HG03354 (cell line): ENCODE results near the gene HAPSTR1.

Source experiments
- ATAC-seq: cut with Tn5 transposase; IDR thresholded peaks from one replicate; pipeline ENCODE4 v1.9.1; 2021; ENCODE audit warnings: mild to moderate bottlenecking; ENCODE audit not compliant: unreplicated experiment, poor library complexity, severe bottlenecking

Gene HAPSTR1

DNA sequence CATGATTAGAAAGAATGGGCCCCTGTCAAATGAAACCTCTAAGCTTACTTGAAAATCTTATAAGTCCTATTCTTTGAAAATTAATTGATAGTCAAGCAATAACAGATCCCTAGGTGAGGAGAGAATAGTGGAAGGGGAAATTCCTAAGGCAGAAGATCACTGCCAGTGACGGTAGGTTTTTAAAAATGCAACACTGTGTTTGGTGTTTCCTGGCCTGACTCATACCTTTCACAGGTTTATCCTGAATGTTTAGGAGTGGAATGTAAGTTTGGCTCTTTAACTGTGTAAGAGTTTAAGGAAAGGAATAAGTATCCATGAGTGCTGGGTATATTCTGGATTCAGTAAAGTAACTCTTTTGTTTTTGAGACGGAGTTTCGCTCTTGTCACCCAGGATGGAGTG is 23.8 kb downstream of the HAPSTR1 start:
- no peak for ATAC-seq

DNA sequence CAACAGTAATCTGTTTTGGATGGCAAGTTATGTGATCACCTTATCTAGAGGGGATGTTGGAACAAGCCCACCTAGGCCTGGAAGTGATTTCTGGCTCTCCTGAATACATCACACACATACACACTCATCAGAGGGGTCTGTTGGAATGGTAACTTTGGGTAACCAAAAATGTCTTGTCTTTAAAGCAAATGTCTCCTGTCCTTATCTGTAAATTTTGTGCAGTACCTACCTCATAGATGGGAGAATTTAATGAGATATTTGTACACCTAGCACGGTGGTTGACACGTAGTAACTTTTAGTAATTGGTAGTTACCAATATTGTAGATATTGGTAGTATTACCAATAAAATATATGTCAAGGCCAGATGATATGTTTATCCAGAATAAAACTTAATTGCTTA is 24.7 kb downstream of the HAPSTR1 start:
- ATAC-seq, result no peak

DNA sequence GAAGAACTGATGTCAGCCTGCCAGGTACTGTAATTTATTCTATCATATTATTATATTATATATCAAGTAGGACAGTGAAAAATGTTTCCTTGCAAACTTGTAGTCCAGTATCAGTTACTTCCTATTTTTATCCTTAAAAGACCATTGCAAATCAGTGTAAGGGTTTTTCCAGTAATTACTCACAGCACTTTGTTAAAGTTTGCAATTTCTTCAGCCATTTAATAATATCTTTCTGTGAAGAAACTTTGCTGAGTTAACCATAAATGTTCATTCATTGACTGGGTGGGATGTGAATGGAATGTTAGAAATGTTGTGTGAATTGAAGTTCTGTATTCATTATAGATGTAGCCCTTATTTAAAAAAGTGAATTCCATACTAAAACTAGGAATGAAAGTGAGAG is 26.7 kb downstream of the HAPSTR1 start:
- ATAC-seq, result no peak

DNA sequence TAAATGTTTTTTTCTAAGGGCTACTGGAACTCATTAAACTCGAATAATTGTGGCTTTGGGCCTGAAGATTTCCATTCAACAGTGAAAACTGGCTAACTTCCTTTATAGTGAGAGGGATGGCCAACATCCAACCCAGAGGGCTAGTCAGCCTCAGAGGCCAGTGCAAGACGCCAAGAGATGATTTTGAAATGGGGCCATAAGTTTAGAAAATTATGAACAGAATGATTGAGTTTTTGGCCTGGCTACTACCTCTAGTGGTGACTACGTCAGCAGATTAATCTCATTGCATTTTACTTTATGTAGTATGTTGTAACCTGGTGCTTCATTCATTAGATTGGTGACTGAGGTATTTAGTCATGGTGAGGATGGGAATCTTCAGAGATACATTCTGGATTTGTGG is 28.4 kb downstream of the HAPSTR1 start:
- ATAC-seq, result no peak

DNA sequence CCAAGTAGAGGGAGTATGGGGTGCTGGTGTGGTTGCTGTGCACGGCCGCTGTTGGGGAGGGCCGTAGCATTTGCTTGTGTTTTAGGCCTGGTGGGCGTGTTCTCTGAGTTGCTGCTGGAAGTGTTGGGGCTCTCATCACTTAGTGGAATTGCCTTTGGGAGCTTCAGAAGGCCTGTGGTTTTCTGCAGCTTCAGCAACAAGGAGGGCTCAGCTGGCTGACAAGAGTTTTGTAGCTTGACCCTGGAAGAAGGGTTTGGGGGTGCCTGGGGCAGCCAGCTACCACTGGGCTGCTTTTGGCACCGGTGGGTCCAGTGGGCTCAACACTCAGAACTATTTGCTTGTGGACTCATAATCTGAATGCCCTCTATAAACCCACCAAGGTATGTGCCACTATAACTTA is 30.9 kb downstream of the HAPSTR1 start:
- no peak for ATAC-seq

DNA sequence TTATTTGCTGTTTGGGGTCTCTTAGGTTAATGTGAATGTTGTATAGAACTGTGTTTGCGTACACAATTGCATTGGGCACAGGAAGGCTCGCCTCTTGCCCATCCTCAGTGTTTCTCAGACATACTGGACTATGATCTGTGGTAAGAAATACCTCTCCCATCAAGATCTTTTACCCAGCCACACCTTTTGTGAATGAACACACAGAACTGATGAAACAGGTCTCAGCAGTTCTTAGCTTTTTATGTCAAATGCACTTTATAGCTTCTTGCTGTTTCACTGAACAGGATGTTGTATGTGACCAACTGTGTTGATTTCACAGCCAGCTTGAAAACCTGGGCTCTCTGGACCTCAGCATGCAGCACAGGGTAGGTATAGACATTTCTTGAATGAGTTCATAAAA is 31.5 kb downstream of the HAPSTR1 start:
- ATAC-seq, result no peak

DNA sequence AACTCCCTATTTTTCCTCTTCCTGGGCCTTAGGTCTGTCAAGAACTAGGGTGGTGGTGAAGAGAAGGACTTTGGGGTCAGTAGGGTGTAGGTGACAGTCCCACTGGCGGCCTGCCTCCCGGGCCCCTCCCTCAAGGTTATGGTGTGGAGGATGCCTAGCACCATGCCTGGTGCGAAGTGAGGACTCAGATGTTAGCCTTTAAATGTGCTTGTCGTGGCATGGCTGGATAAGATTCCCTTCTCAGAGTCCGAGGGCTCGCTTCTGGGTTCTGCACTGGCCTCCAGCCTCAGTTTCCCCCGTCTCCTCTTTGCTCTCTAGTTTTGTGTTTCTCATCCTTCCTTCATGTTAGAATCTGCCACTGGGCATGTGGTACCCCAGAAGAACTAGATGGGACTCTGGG is 32.0 kb downstream of the HAPSTR1 start:
- no peak for ATAC-seq

DNA sequence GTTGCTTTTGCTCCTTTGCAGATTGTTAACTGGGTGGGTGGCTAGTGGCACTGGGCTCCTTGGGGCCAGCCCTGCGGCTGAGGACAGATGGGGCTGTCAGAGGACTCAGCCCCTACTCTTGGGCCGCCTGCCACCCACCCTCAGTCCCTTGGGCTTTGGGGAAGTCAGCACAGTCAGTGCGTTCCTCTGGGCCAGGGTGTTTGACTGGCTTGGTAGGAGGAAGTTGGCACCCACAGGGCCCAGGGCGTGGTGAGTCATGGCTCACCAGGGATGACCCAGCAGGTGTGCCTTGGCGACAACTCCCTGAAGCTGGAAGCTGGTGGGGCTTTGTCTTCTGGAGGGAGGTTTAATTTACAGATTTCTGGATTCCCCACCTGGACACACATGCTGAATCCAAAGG is 32.4 kb downstream of the HAPSTR1 start:
- ATAC-seq, result no peak

DNA sequence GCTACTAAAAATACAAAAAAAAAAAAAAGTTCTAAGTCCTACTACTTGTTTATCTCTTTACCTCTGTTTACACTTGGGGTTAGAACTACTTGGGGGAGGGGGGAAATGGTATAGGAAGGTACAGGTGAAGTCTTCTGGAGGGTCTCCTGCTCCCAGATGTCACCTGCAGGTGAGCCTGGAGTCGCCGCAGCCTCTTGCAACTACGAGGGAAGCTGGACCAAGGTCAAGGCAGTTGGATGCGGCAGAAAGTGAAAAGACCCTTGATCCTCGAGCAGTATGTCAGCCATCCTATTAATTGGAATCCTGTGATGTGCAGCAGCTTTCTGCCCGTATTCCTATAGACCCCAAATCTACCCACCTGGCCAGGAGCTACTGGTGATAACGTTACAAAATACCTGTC is 33.0 kb downstream of the HAPSTR1 start:
- ATAC-seq, result no peak

DNA sequence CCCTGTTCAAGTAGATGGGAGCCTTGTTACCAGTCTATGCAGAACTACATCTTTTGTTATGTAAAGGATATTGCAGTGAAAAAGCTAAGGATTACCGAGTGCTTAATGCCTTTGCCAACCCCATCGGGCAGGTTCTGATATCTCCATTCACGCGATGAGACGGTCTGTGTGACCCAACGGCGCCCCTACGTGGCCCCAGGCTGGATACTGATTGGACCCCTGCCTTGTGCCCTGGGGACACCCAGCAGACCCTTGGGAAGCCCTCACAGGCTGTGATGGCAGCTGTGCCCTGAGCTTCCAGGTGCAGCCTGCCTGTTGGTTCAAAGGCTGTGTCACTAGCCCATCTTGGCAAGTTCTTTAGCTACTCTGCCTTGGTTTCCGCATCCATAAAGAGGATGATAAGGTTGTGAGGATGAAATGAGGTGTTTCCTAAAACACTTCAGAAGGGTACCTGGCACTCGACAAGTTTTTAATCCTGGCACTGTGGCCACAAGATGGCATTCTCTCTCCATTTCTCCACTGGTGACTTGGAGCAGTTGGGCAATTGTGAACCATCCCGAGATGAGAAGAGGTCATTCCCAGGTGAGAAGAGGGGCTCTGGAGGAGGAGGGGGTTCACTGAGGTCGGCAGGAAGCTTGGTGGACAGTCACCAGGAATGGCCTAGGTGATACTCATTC is 33.6 kb downstream of the HAPSTR1 start:
- no peak for ATAC-seq

DNA sequence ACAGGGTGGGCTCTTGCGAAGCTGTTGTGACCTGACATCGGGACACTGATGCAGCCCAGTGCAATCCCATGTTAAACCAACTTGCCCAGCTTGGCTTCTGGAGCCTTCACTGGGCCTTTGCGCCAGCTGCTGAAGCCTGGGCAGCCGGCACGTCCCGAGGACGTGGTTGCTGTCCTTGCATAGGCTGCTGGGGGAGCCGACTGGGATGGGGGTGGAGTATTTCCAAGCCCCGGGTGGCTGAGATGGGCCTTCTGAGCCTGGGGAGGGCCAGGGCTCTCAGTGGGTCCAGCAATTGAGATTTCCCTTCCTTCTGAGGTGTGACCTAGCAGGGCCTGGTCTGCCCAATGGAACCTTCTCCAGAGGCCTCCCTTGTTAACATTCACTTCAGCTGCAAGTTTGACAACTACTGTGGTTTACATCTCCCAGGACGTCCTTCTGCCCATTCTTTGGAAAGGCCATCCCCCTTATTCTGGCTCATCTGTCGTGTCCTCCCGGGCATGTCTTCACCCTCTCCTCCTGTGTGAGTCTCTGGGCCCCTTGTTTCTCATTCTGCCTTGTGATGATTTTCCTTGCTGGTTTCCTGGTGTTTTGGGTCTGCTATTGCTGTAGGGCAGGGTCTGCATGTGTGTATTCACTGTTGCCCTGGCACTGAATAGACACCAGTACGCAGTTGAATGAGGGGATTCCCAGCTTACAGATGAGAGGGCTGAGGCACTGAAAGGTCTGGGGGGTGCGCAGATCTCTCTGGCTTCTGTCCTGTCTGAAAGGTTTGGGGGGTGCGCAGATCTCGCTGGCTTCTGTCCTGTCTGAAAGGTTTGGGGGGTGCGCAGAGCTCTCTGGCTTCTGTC is 34.4 kb downstream of the HAPSTR1 start:
- no peak for ATAC-seq

DNA sequence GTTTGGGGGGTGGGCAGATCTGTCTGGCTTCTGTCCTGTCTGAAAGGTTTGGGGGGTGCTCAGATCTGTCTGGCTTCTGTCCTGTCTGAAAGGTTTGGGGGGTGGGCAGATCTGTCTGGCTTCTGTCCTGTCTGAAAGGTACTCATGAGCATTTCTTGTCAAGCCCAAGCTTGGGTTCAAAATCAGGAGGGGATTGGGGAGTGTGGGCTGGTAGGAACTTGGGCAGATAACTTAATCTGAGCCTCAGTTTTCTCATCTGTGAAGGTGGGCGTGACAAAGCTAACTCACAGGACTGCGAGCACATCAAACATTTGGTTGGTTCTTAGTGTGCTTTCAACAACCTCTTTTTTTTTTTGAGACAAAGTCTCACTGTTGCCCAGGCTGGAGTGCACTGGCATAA is 35.2 kb downstream of the HAPSTR1 start:
- ATAC-seq, result no peak

DNA sequence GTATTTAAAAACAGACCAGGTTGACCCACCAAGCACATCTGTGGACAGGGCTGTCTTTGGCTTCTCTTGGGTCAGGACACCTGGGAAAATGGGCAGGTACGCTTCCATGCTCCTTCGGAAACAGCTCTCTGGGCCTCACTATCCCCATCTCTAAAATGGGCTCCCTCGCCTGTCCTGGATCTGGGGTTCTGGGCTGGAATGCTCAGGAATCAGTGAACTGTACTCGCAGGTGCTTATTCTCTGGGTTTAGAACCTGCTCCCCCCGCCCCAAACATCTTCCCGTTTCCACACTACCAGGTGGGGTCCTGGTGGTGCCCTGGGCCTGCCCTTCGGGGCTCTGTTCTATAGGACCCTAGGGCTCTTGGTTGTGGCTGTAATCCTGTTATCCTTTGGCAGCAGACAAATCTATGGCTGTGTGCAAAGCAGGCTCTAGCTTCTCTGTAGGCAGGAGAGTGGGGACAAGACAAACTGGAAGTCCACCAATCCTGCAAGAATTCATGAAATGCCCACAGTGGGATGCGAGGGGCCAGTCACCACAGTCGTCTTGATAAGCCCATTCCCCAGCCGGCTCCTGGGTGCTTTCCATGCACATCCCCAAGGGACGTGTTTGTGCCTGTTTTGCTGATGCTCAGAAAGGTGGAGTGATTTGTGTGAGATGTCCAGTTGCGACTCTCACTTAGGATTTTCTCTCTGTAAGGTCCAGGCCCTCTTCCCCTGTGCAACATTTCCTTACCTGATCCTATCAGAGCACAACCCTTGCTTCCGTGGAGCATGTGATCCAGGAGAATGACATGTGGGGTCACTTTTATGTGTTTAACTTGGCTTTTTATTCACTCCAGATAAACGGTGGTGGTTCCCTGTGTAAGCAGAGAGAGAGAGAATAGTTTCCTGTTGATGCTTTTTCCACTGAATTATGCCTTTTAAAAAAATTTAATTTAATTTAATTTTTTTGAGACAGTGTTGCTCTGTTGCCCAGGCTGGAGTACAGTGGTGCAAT is 37.2 kb downstream of the HAPSTR1 start:
- ATAC-seq, result no peak

DNA sequence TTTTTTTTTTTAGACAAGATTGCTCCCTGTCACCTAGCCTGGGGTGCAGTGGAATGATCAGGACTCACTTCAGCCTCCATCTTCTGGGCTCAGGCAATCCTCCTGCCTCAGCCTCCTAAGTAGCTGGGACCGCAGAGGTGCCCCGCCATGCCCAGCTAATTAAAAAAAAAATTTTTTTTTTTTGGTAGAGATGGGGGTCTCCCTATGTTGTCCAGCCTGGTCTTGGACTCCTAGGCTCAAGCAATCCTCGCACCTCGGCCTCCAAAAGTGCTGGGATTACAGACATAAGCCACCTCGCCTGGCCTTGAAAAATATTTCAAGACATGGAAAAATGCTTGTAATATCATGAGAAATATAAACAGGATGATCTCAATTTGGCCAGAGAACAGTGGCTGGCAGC is 42.9 kb downstream of the HAPSTR1 start:
- no peak for ATAC-seq

DNA sequence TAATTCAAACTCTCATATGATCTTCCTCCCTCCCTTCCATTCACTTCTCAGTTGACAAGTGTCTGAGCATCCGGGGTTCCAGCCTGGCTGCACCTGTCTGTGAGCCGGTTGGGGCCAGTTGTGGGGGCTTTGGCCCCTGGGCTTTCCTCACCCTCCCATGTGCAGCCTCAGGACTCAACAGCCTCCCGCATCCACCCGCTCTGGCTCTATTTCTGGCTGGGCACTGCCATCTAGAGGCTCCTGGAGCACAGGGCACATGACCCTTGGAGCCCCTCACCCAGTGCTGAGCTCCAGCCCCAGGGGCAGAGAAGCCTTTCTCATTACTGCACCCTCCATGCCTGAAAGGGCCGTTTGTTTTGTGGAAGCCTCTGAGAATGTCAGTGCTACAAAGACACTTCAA is 43.3 kb downstream of the HAPSTR1 start:
- peak; percentile 65 for ATAC-seq

DNA sequence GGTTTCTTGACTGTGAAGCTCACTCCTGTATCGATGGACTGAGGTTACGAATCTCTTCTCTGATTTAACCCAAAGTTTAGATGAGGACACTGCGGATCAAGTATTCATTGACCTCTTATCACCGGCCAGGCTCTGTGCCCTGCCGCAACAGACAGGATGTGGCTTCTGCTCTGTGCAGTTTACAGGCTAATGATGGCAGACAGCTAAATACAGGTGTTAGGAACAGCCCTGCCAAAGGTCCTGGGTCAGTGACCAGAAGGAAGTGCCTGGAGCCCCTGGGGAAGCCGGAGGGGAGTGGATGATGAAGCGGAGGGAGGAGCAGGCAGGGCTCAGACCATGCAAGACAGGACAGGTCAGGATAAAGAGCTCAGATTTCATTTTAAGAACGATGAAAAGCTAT is 44.4 kb downstream of the HAPSTR1 start:
- peak; percentile 68 for ATAC-seq

DNA sequence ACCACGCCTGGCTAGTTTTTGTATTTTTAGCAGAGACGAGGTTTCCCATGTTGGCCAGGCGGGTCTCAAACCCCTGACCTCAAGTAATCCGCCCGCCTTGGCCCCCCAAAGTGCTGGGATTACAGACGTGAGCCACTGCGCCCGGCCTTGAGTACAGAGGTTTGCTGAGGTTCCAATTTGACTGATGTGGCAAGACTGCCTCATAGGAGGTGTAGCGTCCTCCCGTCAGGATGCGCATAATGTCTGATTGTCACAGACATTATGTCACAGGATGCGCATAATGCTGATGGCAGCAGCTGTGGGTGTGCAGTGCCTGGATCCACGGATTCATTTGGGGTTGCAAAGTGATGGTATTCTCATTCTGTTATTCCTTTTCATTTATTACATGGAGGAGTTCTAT is 45.2 kb downstream of the HAPSTR1 start:
- no peak for ATAC-seq

DNA sequence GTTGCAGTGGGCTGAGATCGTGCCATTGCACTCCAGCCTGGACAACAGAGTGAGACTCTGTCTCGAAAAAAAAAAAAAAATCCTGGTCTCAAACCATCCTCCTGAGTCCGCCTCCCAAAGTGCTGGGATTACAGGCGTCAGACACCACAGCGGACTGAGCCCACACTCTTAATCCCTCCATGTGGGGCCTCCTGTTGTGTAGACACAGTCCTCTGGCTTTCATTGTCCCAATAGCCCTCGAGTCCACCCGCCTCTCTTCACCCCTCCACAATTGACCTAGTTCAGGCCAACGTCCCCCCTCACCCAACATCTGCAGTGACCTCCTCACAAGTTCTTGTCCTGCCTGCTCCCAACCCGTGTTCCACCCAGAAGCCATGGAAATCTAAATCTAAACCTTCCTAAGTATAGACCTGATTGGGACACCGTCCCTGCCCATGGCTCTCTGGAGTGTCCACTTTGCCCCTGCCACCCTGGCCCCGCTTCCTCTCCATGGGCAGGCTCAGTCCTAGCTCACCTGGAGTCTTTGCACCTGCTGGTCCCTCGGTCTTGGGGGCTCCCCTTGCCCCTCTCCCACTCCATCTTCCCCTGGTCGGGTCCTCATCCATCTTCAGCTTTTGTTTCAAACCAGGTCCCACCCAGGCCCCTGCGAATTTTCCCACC is 46.7 kb downstream of the HAPSTR1 start:
- ATAC-seq, result no peak

DNA sequence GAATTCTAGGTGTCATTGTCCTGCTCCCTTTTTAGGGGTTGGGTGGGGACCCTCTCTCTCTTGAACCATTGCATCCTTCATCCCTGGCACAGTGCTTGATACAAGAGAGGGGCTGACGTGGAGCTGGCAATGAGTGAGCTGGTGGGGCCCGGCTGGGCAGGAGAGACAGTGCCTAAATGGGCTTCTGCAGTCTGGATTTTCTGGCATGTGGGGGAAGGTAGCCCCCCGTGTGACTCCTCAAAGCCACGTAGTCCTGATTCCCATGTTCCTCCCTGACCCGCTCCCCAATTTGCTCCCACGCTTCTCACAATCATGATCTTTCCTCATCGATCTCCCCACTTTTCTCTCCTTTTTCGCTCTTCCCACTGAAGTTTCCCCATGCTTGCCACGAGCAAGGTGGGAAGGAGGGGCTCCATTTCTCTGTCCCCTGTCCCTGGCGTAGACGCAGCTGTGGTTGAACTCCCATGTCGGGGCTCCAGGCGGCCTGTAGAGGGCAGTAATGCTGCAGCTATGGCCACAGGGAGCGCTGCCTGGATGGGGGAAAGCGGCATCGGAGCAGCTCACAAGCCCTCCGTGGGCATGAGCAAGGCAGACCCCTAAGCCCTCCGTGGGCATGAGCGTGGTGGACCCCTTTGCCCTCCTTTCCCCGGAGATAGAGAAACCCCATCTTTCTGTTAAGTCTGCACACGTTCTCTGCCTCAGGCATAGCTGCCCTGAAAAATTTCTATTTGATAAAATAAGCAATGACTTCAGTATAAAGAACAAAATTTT is 47.5 kb downstream of the HAPSTR1 start:
- no peak for ATAC-seq
